Activated CD4-positive, alpha-beta memory T cell treated with anti-CD3 and anti-CD28 coated beads for 36 hours (primary cell): ENCODE results near the gene CTCF. TPM values are rescaled to one million over a fixed set of nuclear protein-coding genes. Genes with fewer than 3 reads are reported as not detected.

Source experiments
- CTCF ChIA-PET: fragments of 350-600 bp; sonication (Branson Sonifier 250); formaldehyde crosslinking; loops from one replicate; lab custom pipeline; 2021; ENCODE audit warnings: antibody characterized with exemption, inconsistent platforms; lab: Charles Lee
- POLR2A ChIA-PET: fragments of 350-600 bp; sonication (Branson Sonifier 250); formaldehyde crosslinking; loops from one replicate; lab custom pipeline; 2021; ENCODE audit warnings: antibody characterized with exemption; lab: Charles Lee
- DNase-seq: peaks from one replicate; pipeline ENCODE4 v3.0.0-alpha.2; 2020
- H3K27ac Mint-ChIP-seq: one replicate; pipeline ENCODE4 v1.8.0; 2021; ENCODE audit warnings: mixed read lengths
- H3K27me3 Mint-ChIP-seq: one replicate; pipeline ENCODE4 v1.8.0; 2021; ENCODE audit warnings: mixed read lengths
- H3K36me3 Mint-ChIP-seq: one replicate; pipeline ENCODE4 v1.8.0; 2021; ENCODE audit warnings: mixed read lengths
- H3K4me1 Mint-ChIP-seq: one replicate; pipeline ENCODE4 v1.8.0; 2021; ENCODE audit warnings: low read depth, mixed read lengths
- H3K4me3 Mint-ChIP-seq: one replicate; pipeline ENCODE4 v1.8.0; 2021; ENCODE audit warnings: mild to moderate bottlenecking, mixed read lengths
- H3K9me3 Mint-ChIP-seq: one replicate; pipeline ENCODE4 v1.8.0; 2021; ENCODE audit warnings: mixed read lengths
- intact Hi-C: fragments of 100-400 bp; cut with micrococcal nuclease; formaldehyde crosslinking; loops from one replicate; pipeline ENCODE4 v1.15.1; 2023
- total RNA-seq, 2 experiments: library from RNA; stranded (reverse); gene quantifications; one replicate each; pipeline ENCODE4 v1.2.3, GENCODE V29; 2021

CTCF gene
- total RNA-seq, 2 experiments from 2014 or later, result 48.9 to 51.5 TPM

DNA sequence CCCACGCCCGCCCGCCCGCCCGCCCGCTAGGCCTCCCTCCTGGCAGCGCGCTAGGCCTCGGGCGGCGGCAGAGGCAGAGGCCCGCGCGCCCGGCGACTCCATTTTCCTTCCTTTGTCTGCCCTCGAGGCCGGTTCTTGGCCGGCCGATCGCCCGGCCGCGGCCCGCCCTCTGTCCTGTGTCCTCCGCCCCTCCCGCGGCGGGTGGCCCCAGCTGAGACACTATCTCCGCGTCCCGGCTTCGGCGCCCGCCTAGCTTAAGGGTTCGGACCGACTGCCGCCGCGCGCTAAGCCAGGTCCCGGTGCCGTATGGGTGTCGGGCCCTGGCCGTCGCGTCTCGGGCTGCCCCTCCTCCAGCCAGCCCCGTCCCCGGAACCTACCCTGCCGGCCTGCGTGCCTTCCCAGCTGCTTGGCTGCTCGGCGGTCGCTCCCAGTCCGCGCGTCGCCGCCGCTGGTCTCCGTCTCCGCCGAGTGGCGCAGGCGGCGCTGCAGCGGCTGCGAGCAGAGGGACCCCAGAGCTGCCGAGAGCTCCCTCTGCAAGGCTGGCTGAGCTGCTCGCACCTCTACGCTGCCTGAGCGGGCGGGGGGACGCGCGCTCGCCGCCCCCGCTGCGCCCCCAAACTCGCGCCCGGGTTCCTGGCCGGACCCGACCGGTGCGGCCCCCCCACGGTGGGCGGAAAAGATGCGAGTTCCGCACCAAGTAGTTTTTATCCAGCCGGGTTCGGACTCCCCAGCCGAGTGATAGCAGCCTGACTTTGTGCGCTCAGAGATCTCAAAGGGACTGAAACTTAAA lies 787 bp downstream of the CTCF start:
- intact Hi-C loops, result loop anchor here (1.0 to 5.0 kb wide), 11 partner anchors 16 to 536 kb away; partner anchors contain the start of genes ACD, ATP6V0D1, CARMIL2 and CBFB
- POLR2A ChIA-PET, result interaction anchor here (0.7 to 4.6 kb wide), 7 partner anchors 15 to 316 kb away, joined by 3 to 32 read pairs (median 14); partner anchors contain the start of genes ACD, CARMIL2, FHOD1 and PARD6A
- H3K36me3 Mint-ChIP-seq, result no peaks in the 10 kb centered on the region
- peak overlapping the region; percentile 83 for H3K4me3 Mint-ChIP-seq
- peak; percentile 68 for DNase-seq
- peaks cover 45% of the 10 kb centered on the region for H3K4me1 Mint-ChIP-seq
- no peaks in the 10 kb centered on the region for H3K9me3 Mint-ChIP-seq
- no peaks in the 10 kb centered on the region for H3K27me3 Mint-ChIP-seq
- H3K27ac Mint-ChIP-seq, result peak overlapping the region; percentile 91
- CTCF ChIA-PET, result interaction anchor here (0.7 to 5.8 kb wide), 22 partner anchors 9 to 1217 kb away, joined by 3 to 111 read pairs (median 5); partner anchors contain the start of gene CARMIL2

DNA sequence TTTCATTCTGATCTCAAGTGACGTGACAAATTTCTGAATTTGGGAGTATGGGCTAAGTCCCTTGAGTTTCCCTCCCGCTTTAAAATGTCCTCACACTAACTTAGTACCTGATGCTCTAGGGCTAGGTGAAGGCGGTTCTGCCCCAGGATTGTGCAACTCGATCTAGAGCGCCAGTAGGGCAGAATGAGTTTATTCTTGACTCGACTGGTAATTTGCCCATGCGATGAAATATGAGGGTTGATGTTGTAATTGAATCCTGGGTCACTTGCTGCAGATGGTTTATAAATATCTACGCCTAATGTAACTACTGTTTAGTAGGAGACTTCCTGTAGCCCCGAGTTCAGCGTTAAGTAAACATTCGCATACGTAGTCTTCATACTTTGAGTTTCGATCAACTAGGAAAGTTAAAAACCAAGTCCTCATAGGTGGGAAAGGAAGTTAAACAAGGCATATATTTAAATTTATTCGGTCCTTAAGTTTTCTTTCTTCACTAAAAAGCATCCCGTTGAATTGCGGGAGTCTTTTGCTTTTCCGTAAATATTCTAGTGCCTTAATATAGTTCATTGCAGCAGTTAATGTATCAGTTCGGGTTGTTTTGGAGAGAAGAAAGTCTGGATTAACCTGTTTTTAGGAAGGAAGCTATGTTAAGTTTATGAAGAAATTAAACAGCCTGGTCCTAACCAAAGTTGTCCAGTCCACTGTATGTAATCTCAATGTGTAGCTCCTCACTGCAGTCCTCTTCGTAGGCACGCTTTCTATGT lies 1.6 kb downstream of the CTCF start:
- Mint-ChIP-seq H3K4me3 (peak overlapping the region; percentile 83), H3K9me3 (no peaks in the 10 kb centered on the region), H3K36me3 (no peaks in the 10 kb centered on the region), H3K4me1 (peaks cover 49% of the 10 kb centered on the region), H3K27me3 (no peaks in the 10 kb centered on the region), H3K27ac (peak overlapping the region; percentile 91)
- CTCF ChIA-PET, result interaction anchor here (0.7 to 5.8 kb wide), 18 partner anchors 8 to 1217 kb away, joined by 3 to 111 read pairs (median 4); partner anchors contain the start of genes C16orf86, CARMIL2 and ENKD1
- POLR2A ChIA-PET, result interaction anchor here (0.7 to 4.6 kb wide), 7 partner anchors 16 to 102 kb away, joined by 3 to 32 read pairs (median 5); partner anchors contain the start of genes ACD, CARMIL2 and PARD6A
- intact Hi-C loops, result loop anchor here (1.0 to 5.0 kb wide), 3 partner anchors 35 to 537 kb away; partner anchors contain the start of genes CARMIL2, CBFB and RIPOR1
- peak; percentile 57 for DNase-seq

DNA sequence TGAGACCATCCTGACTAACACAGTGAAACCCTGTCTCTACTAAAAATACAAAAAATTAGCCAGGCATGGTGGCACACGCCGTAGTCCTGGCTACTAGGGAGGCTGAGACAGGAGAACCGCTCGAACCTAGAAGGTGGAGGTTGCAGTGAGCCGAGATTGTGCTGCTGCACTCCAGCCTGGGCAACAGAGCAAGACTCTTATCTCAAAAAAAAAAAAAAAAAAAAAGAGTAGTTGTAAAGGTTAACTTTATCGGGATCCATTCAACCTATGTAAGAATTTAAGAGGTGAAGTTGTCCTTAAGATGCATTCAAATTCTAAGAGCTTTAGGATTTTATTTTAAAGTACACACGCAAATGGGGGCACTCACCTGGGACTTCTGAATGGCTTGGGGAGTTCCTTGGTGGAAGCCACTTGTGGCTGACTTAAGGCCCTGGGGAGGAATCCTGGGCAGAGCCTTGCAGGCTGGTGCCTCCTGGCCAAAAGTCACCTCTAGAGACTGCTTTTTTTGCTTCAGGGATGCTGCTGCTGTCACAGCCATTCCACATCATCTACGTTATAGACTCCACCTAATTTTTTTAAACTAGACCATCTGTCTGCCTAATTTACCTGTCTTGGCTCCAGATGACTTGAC lies 3.3 kb downstream of the CTCF start:
- no peaks in the 10 kb centered on the region for H3K27me3 Mint-ChIP-seq
- intact Hi-C loops, result no loop called here
- peaks cover 40% of the 10 kb centered on the region for H3K4me1 Mint-ChIP-seq
- H3K4me3 Mint-ChIP-seq, result no peak overlapping the region
- DNase-seq, result no peak
- H3K27ac Mint-ChIP-seq, result peak overlapping the region; percentile 38
- CTCF ChIA-PET, result interaction anchor here (0.5 to 5.8 kb wide), 3 partner anchors 18 to 208 kb away, joined by 3 to 51 read pairs (median 14); no protein-coding TSS in a partner anchor
- H3K36me3 Mint-ChIP-seq, result no peaks in the 10 kb centered on the region
- POLR2A ChIA-PET, result no interaction called here
- no peaks in the 10 kb centered on the region for H3K9me3 Mint-ChIP-seq

DNA sequence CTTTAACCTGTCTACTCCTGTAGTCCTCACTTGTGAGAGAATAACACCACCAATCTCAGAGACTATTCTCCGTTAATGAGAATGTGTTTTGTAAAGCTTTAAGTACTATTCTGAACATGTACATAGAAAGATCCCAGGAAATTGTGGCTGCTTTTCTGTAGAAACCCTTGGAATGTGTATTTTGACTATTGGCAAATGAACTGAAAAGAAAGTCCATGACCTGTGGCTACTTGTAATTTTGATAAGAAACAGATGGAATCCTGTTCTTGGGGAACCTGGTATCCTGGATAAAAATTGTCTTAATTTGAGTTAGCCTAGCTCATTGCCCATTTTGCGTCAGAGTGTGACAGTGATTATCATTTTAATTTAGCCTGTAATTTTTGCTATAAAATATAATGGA lies 9.1 kb downstream of the CTCF start:
- CTCF ChIA-PET, result interaction anchor here (1.0 to 2.0 kb wide), 4 partner anchors 8 to 74 kb away, joined by 3 to 9 read pairs (median 6); partner anchors contain the start of gene CARMIL2
- intact Hi-C loops, result no loop called here
- no peaks in the 10 kb centered on the region for H3K27me3 Mint-ChIP-seq
- H3K36me3 Mint-ChIP-seq, result peaks cover 18% of the 10 kb centered on the region
- no peak for DNase-seq
- H3K27ac Mint-ChIP-seq, result no peak overlapping the region
- H3K9me3 Mint-ChIP-seq, result no peaks in the 10 kb centered on the region
- POLR2A ChIA-PET, result no interaction called here
- H3K4me1 Mint-ChIP-seq, result peaks cover 20% of the 10 kb centered on the region
- no peak overlapping the region for H3K4me3 Mint-ChIP-seq

DNA sequence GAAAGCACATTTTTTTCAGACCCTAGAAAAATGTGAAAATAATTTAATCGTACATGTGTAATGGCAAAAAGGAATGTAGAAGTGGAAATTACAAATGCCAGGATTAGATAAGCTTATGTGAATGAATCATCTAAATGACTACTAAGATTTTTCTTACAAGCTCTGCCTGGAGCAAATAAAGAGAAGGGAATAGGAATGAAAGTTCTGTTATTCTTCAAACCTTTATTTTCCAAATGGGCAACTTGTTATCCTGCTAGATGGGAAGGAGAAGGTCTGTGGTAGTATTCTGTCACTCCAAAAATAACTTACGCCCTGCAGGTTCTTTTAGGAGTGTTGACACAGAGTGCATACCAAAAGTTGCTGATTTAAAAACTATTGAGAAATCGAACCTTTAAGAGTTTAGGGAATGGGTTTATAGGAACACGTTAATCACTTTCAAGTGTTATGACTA lies 9.7 kb downstream of the CTCF start:
- no peak overlapping the region for H3K4me3 Mint-ChIP-seq
- no peak for DNase-seq
- H3K4me1 Mint-ChIP-seq, result peaks cover 16% of the 10 kb centered on the region
- H3K9me3 Mint-ChIP-seq, result no peaks in the 10 kb centered on the region
- no peak overlapping the region for H3K27ac Mint-ChIP-seq
- POLR2A ChIA-PET, result no interaction called here
- peaks cover 18% of the 10 kb centered on the region for H3K36me3 Mint-ChIP-seq
- H3K27me3 Mint-ChIP-seq, result no peaks in the 10 kb centered on the region
- intact Hi-C loops, result no loop called here
- CTCF ChIA-PET, result interaction anchor here (0.6 to 2.0 kb wide), 5 partner anchors 9 to 522 kb away, joined by 3 to 9 read pairs (median 5); partner anchors contain the start of gene CARMIL2

DNA sequence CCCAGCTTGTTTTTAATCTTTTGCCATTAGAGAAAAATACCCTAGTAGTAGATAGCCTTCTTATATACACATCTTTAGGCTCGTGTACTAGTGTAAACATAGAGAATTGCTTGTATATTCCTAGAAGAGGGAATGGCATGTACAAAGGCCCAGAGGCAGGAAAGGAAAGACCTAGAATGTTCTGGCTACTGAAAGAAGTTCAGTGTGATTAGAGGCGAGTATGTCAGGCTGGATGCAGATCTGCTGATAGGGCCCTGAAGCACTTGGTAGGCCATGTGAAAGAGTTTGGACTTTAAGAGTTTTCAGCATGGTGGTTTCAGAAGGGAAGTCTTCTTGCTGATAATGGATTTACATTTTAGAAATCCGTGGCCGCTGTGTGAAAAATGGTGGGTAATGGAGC lies 17.4 kb downstream of the CTCF start:
- Mint-ChIP-seq H3K4me1 (peaks cover 7% of the 10 kb centered on the region), H3K27me3 (no peaks in the 10 kb centered on the region), H3K36me3 (peaks cover 9% of the 10 kb centered on the region), H3K27ac (no peak overlapping the region), H3K4me3 (no peak overlapping the region), H3K9me3 (no peaks in the 10 kb centered on the region)
- intact Hi-C loops, result no loop called here
- no peak for DNase-seq
- POLR2A ChIA-PET, result interaction anchor here (1.2 kb wide), 1 partner anchor 12 kb away, joined by 3 read pairs; no protein-coding TSS in a partner anchor
- CTCF ChIA-PET, result interaction anchor here (0.8 to 1.7 kb wide), 3 partner anchors 17 to 33 kb away, joined by 3 to 7 read pairs (median 5); partner anchors contain the start of gene CTCF

DNA sequence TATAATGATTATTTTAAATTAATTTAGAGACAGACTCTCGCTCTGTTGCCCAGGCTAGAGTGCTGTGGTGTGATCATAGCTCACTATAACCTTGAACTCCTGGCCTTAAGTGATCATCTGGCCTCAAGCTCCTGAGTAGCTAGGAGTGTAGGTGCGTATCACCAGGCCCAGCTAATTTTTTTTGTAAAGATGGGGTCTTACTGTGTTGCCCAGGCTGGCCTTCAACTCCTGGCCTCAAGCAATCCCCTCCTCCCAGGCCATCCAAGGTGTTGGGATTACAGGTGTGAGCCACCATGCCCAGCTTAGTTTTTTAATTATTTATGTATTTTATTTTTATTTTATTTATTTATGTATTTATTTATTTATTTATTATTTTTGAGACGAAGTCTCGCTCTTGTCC lies 17.9 kb downstream of the CTCF start:
- no peak overlapping the region for H3K27ac Mint-ChIP-seq
- H3K4me3 Mint-ChIP-seq, result no peak overlapping the region
- H3K4me1 Mint-ChIP-seq, result peaks cover 11% of the 10 kb centered on the region
- H3K36me3 Mint-ChIP-seq, result peaks cover 9% of the 10 kb centered on the region
- no peaks in the 10 kb centered on the region for H3K27me3 Mint-ChIP-seq
- ChIA-PET POLR2A (interaction anchor here (1.2 kb wide), 1 partner anchor 13 kb away, joined by 3 read pairs; no protein-coding TSS in a partner anchor), CTCF (interaction anchor here (1.6 to 1.7 kb wide), 2 partner anchors 18 to 33 kb away, joined by 5 to 7 read pairs; partner anchors contain the start of gene CTCF)
- intact Hi-C loops, result no loop called here
- DNase-seq, result no peak
- H3K9me3 Mint-ChIP-seq, result no peaks in the 10 kb centered on the region

DNA sequence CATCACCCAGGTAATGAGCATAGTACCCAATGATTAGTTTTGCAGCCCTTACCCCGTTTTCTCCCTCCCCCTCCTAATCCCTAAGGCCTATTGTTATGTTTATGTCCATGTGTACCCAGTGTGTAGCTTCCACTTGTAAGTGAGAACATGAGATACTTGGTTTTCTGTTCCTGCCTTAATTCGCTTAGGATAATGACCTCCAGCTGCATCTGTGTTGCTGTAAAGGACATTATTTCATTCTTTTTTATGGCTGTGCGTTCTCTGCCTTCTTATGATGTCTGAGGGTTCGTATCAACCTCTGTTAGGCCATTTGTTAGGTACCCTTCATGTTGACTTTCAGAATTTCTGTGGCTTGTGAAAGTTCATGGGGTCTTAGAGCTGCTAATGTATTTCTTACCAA lies 31.0 kb downstream of the CTCF start:
- ChIA-PET POLR2A (no interaction called here), CTCF (interaction anchor here (0.9 to 1.5 kb wide), 2 partner anchors 46 to 52 kb away, joined by 3 read pairs; partner anchors contain the start of gene CARMIL2)
- intact Hi-C loops, result no loop called here
- Mint-ChIP-seq H3K27ac (peak overlapping the region; percentile 1), H3K9me3 (no peaks in the 10 kb centered on the region), H3K4me1 (peaks cover 29% of the 10 kb centered on the region), H3K27me3 (no peaks in the 10 kb centered on the region), H3K4me3 (no peak overlapping the region), H3K36me3 (peaks cover 5% of the 10 kb centered on the region)
- DNase-seq, result no peak

DNA sequence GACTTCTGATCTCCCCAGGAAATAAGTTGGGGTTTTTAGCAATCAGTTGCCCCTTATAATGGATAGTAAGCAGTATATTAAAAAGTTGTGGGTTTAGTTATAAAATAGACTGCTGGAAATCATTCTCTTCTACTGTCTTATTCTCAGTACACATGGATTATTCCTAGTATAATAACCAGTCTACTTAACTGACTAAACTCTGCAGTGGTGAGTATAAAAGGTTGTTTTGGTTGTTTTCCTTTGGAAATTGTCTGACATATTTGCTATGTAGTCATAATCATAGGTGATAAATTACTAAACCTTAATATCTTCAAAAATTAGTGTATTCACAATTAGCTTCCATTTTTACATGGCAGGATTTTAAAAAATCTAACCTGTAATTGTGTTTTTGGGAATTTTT lies 31.4 kb downstream of the CTCF start:
- H3K36me3 Mint-ChIP-seq, result peaks cover 5% of the 10 kb centered on the region
- CTCF ChIA-PET, result interaction anchor here (0.6 to 1.5 kb wide), 3 partner anchors 47 to 80 kb away, joined by 3 read pairs; partner anchors contain the start of gene CARMIL2

DNA sequence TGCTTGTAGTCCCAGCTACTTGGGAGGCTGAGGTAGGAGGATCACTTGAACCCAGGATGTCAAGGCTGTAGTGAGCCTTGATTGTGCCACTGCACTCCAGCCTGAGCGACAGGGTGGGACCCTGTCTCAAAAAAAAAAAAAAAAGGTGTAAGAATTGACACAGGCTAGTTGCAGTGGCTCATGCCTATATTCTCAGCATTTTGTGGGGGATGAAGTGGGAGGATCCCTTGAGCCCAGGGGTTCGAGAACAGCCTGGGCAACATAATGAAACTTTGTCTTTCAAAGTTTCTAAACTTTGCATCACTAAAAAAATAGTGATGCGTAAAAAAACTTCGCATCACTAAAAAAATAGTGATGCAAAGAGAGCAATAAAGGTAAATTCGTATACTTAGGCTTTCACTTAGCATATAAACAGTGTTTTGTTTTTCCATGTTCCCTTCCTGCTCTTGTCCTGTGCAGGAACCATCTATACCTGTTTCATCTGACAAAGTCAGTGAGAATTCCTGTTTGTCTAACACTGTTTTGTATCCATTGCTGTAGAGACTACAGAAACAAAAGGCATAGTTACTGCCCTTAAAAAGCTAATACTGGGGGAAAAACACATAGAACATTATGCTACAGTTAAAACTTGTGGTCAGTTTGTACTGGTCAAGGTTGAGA lies 32.1 kb downstream of the CTCF start:
- Mint-ChIP-seq H3K9me3 (no peaks in the 10 kb centered on the region), H3K27me3 (no peaks in the 10 kb centered on the region), H3K4me1 (peaks cover 28% of the 10 kb centered on the region), H3K4me3 (no peak overlapping the region), H3K27ac (peak overlapping the region; percentile 1), H3K36me3 (peaks cover 3% of the 10 kb centered on the region)
- intact Hi-C loops, result no loop called here
- no peak for DNase-seq
- ChIA-PET CTCF (interaction anchor here (0.6 to 1.6 kb wide), 5 partner anchors 32 to 80 kb away, joined by 3 to 8 read pairs (median 3); partner anchors contain the start of genes CARMIL2 and CTCF), POLR2A (no interaction called here)

More for the DNA sequence above, 31.4 kb downstream of the CTCF start:
- DNase-seq, result no peak
- intact Hi-C loops, result no loop called here
- Mint-ChIP-seq H3K27ac (peak overlapping the region; percentile 1), H3K4me3 (no peak overlapping the region), H3K27me3 (no peaks in the 10 kb centered on the region), H3K9me3 (no peaks in the 10 kb centered on the region), H3K4me1 (peaks cover 28% of the 10 kb centered on the region)
- POLR2A ChIA-PET, result no interaction called here
